NB4 (cell line): ENCODE results near the gene CPVL.

ENCODE experiments used
- CTCF ChIP-seq: IDR thresholded peaks from one replicate; pipeline ENCODE4 v1.5.1; 2012; ENCODE audit warnings: low read depth, low read length
- MAX ChIP-seq: IDR thresholded peaks from 2 replicates; pipeline ENCODE4 v1.6.1; 2011; ENCODE audit warnings: low read depth, low read length
- MYC ChIP-seq: IDR thresholded peaks from 2 replicates; pipeline ENCODE4 v1.6.1; 2011; ENCODE audit warnings: low read depth, low read length
- POLR2A ChIP-seq: IDR thresholded peaks from 2 replicates; pipeline ENCODE4 v1.6.1; 2011; ENCODE audit warnings: mild to moderate bottlenecking; ENCODE audit not compliant: insufficient read length; ENCODE audit errors: extremely low read depth

DNA sequence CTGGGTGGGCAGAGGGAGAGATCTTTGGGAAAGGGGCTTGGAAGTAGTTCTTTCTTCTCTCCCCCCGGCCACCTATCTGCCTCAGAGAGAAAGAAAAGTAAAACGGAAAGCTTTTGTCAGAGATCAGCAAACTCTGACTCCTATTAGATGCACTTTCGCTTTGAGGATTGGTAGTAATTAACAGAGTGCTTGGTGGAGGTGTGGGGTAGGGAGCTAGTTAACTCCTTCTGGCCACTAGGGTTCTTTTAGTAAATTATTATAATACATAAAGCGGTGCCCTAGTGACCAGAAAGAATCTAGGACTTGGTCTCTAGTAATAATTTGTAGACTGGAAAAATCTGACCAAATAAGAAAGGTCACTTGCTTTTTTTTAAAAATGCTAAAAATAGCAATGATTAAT, 54.6 kb downstream of the CPVL start:
- TF ChIP-seq POLR2A: no peak
- TF ChIP-seq CTCF: no peak
- TF ChIP-seq MYC: no peak
- no peak for TF ChIP-seq MAX
